ENCODE results near the gene CA12. TPM values are rescaled to one million over a fixed set of nuclear protein-coding genes. Genes with fewer than 3 reads are reported as not detected.

Gene CA12
- total and polyA plus RNA-seq, 9 of the 15 experiments (the other 6 are each of a cell fraction or from before 2014, with no cell fraction given) = 0.01 to 0.78 (median 0.15) TPM; not detected in 1

DNA sequence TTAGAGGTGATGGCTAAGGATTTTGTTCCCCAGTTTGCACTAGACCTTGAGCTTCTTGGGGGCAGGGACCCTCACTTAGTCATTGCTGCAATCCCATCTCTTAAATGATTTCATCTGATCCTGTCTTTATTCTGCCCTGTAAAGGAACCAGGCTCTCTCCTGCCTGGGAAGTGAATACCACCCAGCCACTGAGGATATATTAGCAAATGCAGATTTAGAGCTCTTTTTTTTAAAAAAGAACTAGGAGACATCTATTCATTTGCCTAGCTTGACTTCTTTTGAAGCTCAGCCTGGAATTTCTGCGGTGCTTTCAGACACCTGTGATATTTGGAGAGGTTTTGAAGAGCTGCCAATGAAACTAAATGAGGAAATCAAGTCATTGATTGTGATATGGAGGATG is 41.8 kb downstream of the CA12 start:
- Histone ChIP-seq H3K4me1 (replicated peaks in 1 of 2; ENCODE audit: control insufficient read depth in 2 of 2, insufficient read depth in 2 of 2, low read length in 2 of 2) (peaks cover 3 to 32% of the 10 kb centered on the region in 2 experiments), H3K9me1 (ENCODE audit: control insufficient read depth, insufficient read depth, low read length) (no peaks in the 10 kb centered on the region), H3K4me2 (ENCODE audit: insufficient read depth, low read length) (no peak overlapping the region), H3K27ac (ENCODE audit: extremely low read depth, low read depth, low read length) (no peak overlapping the region), H3K9ac (ENCODE audit: insufficient read depth in 1 of 2, low read depth in 2 of 2, low read length in 2 of 2) (no peak overlapping the region), H3K79me2 (ENCODE audit: control insufficient read depth, insufficient read depth, low read length) (no peaks in the 10 kb centered on the region), H3K4me3 (no peak overlapping the region), H3K27me3 (ENCODE audit: control insufficient read depth in 2 of 2, insufficient read depth in 2 of 2, low read length in 2 of 2) (no peaks in the 10 kb centered on the region), H3K36me3 (ENCODE audit: control insufficient read depth, insufficient read depth, low read length) (no peaks in the 10 kb centered on the region), H2AFZ (ENCODE audit: low read depth, low read length) (no peak overlapping the region), H4K20me1 (replicated peaks; ENCODE audit: control insufficient read depth, insufficient read depth, low read length) (no peaks in the 10 kb centered on the region), H3K9me3 (replicated peaks; ENCODE audit: control insufficient read depth, insufficient read depth, low read depth, low read length) (no peaks in the 10 kb centered on the region)
- ATAC-seq (no peak), FAIRE-seq (no peak), DNase-seq (ENCODE audit: extremely low read depth in 1 of 4, low spot score in 3 of 4) (no peak)
- no TSS peak for BruUV-seq (replicated peaks)
- 14% methylated on average over 1 of the region's 1 CpG for WGBS (ENCODE audit: insufficient coverage, low coverage, missing lambda C conversion rate)
- in situ Hi-C loops (cut with MboI) (no loop called here), intact Hi-C loops (cut with micrococcal nuclease) (loop anchor here (5.0 kb wide), 1 partner anchor 52 kb away; no protein-coding TSS in a partner anchor)
- POLR2A ChIA-PET = interaction anchor here (0.6 to 1.1 kb wide), 4 partner anchors 11 to 926 kb away, joined by 3 to 5 read pairs (median 3); no protein-coding TSS in a partner anchor
- CTCF ChIA-PET (ENCODE audit: low intra/inter-chr PET ratio) = no interaction called here
- TF ChIP-seq, protein P1, sequence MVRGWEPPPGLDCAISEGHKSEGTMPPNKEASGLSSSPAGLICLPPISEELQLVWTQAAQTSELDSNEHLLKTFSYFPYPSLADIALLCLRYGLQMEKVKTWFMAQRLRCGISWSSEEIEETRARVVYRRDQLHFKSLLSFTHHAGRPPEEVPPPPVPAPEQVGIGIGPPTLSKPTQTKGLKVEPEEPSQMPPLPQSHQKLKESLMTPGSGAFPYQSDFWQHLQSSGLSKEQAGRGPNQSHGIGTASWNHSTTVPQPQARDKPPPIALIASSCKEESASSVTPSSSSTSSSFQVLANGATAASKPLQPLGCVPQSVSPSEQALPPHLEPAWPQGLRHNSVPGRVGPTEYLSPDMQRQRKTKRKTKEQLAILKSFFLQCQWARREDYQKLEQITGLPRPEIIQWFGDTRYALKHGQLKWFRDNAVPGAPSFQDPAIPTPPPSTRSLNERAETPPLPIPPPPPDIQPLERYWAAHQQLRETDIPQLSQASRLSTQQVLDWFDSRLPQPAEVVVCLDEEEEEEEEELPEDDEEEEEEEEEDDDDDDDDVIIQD (CRISPR knock-in tag; IDR thresholded peaks at IDR 0.05) = no peak
- TF ChIP-seq ASH1L (IDR thresholded peaks at IDR 0.05; ENCODE audit: borderline replicate concordance, low read depth, partially characterized antibody) (no peak), BCL6 (CRISPR knock-in tag; IDR thresholded peaks at IDR 0.05) (no peak), PHB2 (IDR thresholded peaks at IDR 0.05; ENCODE audit: low read depth) (no peak), GATA2 (CRISPR knock-in tag; IDR thresholded peaks at IDR 0.05) (no peak), ZNF3 (CRISPR knock-in tag; IDR thresholded peaks at IDR 0.05) (no peak)
- TF ChIP-seq, protein P2, sequence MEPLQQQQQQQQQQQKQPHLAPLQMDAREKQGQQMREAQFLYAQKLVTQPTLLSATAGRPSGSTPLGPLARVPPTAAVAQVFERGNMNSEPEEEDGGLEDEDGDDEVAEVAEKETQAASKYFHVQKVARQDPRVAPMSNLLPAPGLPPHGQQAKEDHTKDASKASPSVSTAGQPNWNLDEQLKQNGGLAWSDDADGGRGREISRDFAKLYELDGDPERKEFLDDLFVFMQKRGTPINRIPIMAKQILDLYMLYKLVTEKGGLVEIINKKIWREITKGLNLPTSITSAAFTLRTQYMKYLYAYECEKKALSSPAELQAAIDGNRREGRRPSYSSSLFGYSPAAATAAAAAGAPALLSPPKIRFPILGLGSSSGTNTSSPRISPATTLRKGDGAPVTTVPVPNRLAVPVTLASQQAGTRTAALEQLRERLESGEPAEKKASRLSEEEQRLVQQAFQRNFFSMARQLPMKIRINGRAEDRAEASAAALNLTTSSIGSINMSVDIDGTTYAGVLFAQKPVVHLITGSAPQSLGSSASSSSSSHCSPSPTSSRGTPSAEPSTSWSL (CRISPR knock-in tag; IDR thresholded peaks at IDR 0.05; ENCODE audit: borderline replicate concordance) = no peak
